Activated CD4-positive, alpha-beta T cell treated with anti-CD3 and anti-CD28 coated beads, Interleukin-10, Interleukin-2, amounts not matched to agents 100 ng/mL and 50 ng/mL, durations not matched to agents 16 hours and 8 hours (primary cell): Measurements from ENCODE around the gene BCO2.

Experiments used
- DNase-seq: peaks from one replicate; pipeline ENCODE4 v3.0.0-alpha.2; 2020

The BCO2 gene

GRCh38 chr11:112255067-112255720, 79.9 kb downstream of the BCO2 start:
- DNase-seq, result no peak

DNA sequence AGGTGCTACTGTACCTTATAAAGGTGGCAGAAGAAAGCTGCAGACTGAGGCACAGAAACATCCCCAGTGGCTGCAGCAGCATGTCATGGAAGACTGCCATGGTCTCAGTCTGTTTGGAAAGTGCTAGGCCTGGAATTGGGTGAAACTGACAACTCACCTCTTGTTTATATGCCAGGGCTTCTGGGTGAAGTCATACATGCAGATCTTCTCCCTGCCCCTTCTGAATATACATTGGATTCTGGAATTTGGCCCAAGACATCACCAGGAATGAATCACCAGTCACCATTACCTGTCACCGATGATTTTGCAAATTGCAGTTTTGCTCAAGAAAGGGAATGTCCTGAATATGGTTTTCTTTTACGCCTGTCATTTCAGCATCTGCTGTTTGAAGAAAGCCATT, 85.2 kb downstream of the BCO2 start, which contains the start of gene PLET1:
TSS of gene PLET1 (minus strand) at position 371 of the 400 bp plus-strand sequence. CDS start at position 100, 271 bp downstream.
- DNase-seq, result no peak

DNA sequence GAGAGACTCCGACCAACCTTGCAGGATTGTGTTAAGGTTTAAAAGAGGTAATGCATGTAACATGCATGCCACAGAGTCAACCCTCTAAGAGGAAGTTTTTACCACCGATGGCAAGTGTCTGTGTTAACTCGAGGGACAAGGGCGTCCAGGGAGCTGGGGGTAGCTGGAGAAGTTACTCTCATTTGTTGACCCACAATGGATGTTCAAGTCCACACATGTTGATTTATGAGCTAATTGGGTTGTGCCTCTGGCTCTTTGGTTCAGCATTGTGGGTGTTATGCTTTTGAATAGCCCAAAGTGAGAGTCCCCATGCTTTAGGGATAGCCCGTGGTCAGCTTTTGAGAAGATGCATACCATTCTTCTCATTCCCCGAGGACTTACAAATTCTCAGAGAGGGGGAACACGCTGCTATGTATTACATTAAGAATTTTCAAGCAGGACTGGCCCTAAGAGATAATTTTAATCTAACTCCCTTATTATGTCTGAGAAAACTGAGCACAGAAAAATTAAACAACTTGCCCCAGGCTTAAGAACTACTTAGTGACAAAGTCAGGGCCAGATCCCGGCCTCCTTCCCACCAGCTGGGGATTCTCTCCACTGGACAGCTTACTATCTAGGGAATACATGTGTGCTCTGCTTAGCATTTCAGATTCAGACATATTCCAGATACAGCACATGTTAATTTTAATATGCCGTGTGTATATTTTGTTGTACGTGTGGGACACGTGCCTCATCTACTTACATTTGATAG, 90.5 kb downstream of the BCO2 start:
- DNase-seq, result no peak

DNA sequence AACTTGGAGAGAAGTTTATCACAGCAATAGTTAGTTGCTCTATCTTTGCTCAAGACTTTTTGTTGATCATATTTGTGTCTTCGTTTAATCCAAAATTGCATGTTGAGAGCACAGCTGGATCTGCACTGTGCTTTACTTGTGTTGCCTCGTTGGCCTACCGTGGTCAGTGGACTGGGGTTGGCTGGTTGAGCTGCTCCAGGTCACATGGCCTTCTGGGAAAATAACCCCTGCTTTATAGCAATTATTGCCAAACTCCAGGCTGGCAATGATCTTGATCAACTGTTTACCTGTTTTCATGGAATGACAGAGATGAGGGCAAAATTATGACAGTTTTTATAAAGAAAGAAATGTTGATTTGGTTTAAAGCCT, 91.1 kb downstream of the BCO2 start:
- no peak for DNase-seq

- DNase-seq, result no peak
Observed at GRCh38 chr11:112267188-112267591, 91.9 kb downstream of the BCO2 start.

DNA sequence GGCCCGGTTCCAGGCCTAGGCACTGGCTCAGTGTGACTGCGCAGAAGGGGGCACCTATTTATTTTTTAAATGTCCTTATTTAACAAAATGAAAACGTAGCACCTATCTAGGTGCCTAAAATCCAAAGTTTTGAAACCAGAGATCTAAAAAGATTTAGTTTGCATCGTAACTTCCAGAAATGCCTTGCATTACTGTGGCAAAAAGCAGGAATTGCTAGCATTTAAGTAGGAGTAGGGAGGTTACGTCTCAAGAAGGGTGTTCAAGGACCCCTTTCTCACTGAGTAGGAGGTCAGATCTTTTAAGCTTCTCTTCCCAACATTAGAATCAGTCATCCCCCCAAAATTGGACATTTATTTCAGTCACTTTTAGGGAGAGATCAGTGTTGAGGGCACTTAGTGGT, 93.1 kb downstream of the BCO2 start:
- no peak for DNase-seq
